CD4-positive, alpha-beta memory T cell (primary cell): Measurements from ENCODE around the gene OBP2A. TPM values are rescaled to one million over a fixed set of nuclear protein-coding genes. Genes with fewer than 3 reads are reported as not detected.
A peak's percentile ranks its signal among the peaks of the same experiment; 100 is the strongest.

Experiments used
- CTCF ChIA-PET: fragments of 350-600 bp; sonication (Branson Sonifier 250); formaldehyde crosslinking; loops from one replicate; lab custom pipeline; 2021; ENCODE audit warnings: inconsistent platforms; ENCODE audit not compliant: partially characterized antibody; lab: Charles Lee
- POLR2A ChIA-PET: fragments of 350-600 bp; sonication (Branson Sonifier 250); formaldehyde crosslinking; loops from one replicate; lab custom pipeline; 2021; ENCODE audit not compliant: partially characterized antibody; lab: Charles Lee
- DNase-seq, 5 donors: peaks; one replicate each; pipeline versions ENCODE4 v3.0.0 to v3.0.0-alpha.2; 2020 to 2022; ENCODE audit warnings: mixed read lengths in 1 of 5
- H3K27ac ChIP-seq: one replicate; pipeline ENCODE4 v1.7.0; 2013; ENCODE audit warnings: low read depth, low read length
- H3K27me3 ChIP-seq: 2 replicates; pipeline ENCODE4 v1.7.0; 2013; ENCODE audit warnings: mild to moderate bottlenecking, low read length, moderate library complexity; ENCODE audit not compliant: insufficient read depth
- H3K36me3 ChIP-seq: 2 replicates; pipeline ENCODE4 v1.7.0; 2013; ENCODE audit warnings: mild to moderate bottlenecking, low read length, moderate library complexity; ENCODE audit not compliant: insufficient read depth
- H3K4me1 ChIP-seq: 2 replicates; pipeline ENCODE4 v1.7.0; 2013; ENCODE audit warnings: mild to moderate bottlenecking, low read length, moderate library complexity; ENCODE audit not compliant: insufficient read depth
- H3K4me3 ChIP-seq, 2 donors: one replicate each; pipeline ENCODE4 v1.7.0; 2013; ENCODE audit warnings: low read length in 2 of 2, mild to moderate bottlenecking in 1 of 2
- H3K9me3 ChIP-seq, 2 donors: one replicate each; pipeline ENCODE4 v1.7.0; 2013; ENCODE audit warnings: low read length in 2 of 2, control low read depth in 1 of 2; ENCODE audit not compliant: control insufficient read depth in 1 of 2
- H3K27ac Mint-ChIP-seq, 7 donors: one replicate each; pipeline ENCODE4 v1.8.0; 2020 to 2021; ENCODE audit warnings: mixed read lengths in 7 of 7, mild to moderate bottlenecking in 6 of 7, inconsistent platforms in 3 of 7, moderate library complexity in 3 of 7
- H3K27me3 Mint-ChIP-seq, 2 donors: one replicate each; pipeline ENCODE4 v1.8.0; 2020 to 2021; ENCODE audit warnings: mixed read lengths in 2 of 2
- H3K36me3 Mint-ChIP-seq, 2 donors: one replicate each; pipeline ENCODE4 v1.8.0; 2020 to 2021; ENCODE audit warnings: mixed read lengths in 2 of 2, inconsistent platforms in 1 of 2, mild to moderate bottlenecking in 1 of 2
- H3K4me1 Mint-ChIP-seq, 4 donors: one replicate each; pipeline ENCODE4 v1.8.0; 2020 to 2021; ENCODE audit warnings: mixed read lengths in 4 of 4, mild to moderate bottlenecking in 1 of 4
- H3K4me3 Mint-ChIP-seq, 8 donors: one replicate each; pipeline ENCODE4 v1.8.0; 2020 to 2021; ENCODE audit warnings: mixed read lengths in 8 of 8, mild to moderate bottlenecking in 7 of 8, moderate library complexity in 6 of 8, inconsistent platforms in 3 of 8
- H3K9me3 Mint-ChIP-seq, 8 donors: one replicate each; pipeline ENCODE4 v1.8.0; 2020 to 2021; ENCODE audit warnings: mixed read lengths in 8 of 8, mild to moderate bottlenecking in 5 of 8, inconsistent platforms in 3 of 8, moderate library complexity in 1 of 8
- intact Hi-C: fragments of 100-400 bp; cut with micrococcal nuclease; formaldehyde crosslinking; loops from one replicate; pipeline ENCODE4 v1.15.1; 2023
- polyA plus RNA-seq, 2 donors: library from polyadenylated mRNA; unstranded; fragments of 300-500 nt; fragmentation: Illumina TruSeq; gene quantifications; one replicate each; pipeline ENCODE4 v1.2.3, GENCODE V29; 2021
- total RNA-seq, 2 experiments: library from RNA; stranded (reverse); gene quantifications; one replicate each; pipeline ENCODE4 v1.2.3, GENCODE V29; 2021

Gene OBP2A
- total and polyA plus RNA-seq, 4 experiments from 2014 or later = not detected

DNA sequence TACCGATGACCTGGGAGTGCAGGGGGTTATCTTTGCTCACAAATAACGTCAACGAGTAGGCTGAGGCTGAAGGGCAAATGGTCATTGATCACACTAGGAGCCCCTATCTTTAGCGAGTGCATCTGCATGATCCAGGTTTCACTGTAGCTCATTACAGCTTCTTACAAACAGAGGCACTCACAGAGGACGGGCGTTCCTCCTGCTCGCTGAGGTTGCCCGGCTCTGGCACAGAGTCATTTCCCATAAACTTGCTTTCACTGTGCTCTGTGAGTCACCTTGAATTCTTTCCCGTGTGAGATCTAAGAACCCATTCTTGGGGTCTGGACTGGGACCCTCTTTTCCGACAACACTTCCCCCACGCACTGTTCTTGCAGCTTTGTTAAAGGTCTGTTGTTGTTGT is 13.7 kb downstream of the OBP2A start:
- no peak for DNase-seq
- H3K27ac ChIP-seq = no peak overlapping the region
- CTCF ChIA-PET = no interaction called here

DNA sequence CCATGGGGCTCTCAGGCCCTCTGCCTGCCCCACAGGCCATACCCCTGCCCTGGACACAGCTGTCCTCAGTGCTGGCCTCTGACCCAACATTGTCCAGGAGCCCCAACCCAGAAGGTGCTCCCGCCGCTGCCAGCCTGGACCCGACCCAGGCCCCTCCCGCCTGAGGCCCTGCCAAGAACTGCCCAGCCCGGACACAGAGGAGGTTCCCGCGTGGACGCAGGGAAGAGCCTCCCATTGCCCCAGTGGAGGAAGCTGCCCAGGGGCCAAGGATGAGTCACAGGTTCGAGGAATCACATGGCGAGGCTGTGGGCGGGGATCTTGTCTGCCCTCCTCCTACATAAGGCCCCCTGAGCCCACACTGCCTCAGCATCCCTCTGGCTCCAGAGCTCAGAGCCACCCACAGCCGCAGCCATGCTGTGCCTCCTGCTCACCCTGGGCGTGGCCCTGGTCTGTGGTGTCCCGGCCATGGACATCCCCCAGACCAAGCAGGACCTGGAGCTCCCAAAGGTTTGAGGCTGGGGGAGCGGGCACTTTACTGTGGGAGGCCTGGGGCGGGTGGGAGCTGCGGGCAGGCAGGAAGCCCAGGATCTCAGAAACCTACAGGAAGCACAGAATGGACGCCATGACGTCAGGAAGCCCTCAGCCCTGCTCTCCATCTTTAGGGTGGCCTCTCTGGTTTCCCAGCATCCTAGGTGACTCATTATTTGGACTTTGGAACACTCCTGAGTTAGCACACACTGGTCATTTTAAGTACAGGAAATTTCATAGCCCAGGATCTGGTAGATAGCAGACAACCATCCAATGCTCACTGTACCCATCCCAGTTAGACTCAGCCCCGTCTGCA is 15.7 kb downstream of the OBP2A start, which contains the start of gene PAEP:
Gene PAEP (plus strand): TSS at position 366 of the 844 bp plus-strand sequence.
- no peak within 1 kb of the TSS for H3K4me3 ChIP-seq
- Mint-ChIP-seq H3K4me1 (no peaks in the 10 kb centered on the region), H3K27me3 (peaks cover 6 to 17% of the 10 kb centered on the region in 2 donors), H3K27ac (peak within 1 kb of the TSS in 1 of 7 donors; percentile 57), H3K9me3 (peaks cover 0 to 3% (median 0%) of the 10 kb centered on the region in 8 donors), H3K4me3 (no peak within 1 kb of the TSS), H3K36me3 (no peaks in the 10 kb centered on the region)
- H3K27me3 ChIP-seq = no peaks in the 10 kb centered on the region
- H3K4me1 ChIP-seq = no peaks in the 10 kb centered on the region
- DNase-seq = no peak
- no peaks in the 10 kb centered on the region for H3K36me3 ChIP-seq
- no peak within 1 kb of the TSS for H3K27ac ChIP-seq
- ChIA-PET POLR2A (no interaction called here), CTCF (no interaction called here)
- H3K9me3 ChIP-seq = no peaks in the 10 kb centered on the region
- intact Hi-C loops = no loop called here

More for the DNA sequence above, 13.7 kb downstream of the OBP2A start:
- Mint-ChIP-seq H3K4me1 (no peaks in the 10 kb centered on the region), H3K27ac (no peak overlapping the region), H3K4me3 (no peak overlapping the region), H3K9me3 (peaks cover 0 to 14% (median 0%) of the 10 kb centered on the region in 8 donors), H3K27me3 (peaks cover 4 to 9% of the 10 kb centered on the region in 2 donors), H3K36me3 (no peaks in the 10 kb centered on the region)
- no peaks in the 10 kb centered on the region for H3K36me3 ChIP-seq
- POLR2A ChIA-PET = no interaction called here
- intact Hi-C loops = no loop called here
- H3K9me3 ChIP-seq = no peaks in the 10 kb centered on the region
- no peaks in the 10 kb centered on the region for H3K27me3 ChIP-seq
- H3K4me1 ChIP-seq = no peaks in the 10 kb centered on the region
- H3K4me3 ChIP-seq = no peak overlapping the region

DNA sequence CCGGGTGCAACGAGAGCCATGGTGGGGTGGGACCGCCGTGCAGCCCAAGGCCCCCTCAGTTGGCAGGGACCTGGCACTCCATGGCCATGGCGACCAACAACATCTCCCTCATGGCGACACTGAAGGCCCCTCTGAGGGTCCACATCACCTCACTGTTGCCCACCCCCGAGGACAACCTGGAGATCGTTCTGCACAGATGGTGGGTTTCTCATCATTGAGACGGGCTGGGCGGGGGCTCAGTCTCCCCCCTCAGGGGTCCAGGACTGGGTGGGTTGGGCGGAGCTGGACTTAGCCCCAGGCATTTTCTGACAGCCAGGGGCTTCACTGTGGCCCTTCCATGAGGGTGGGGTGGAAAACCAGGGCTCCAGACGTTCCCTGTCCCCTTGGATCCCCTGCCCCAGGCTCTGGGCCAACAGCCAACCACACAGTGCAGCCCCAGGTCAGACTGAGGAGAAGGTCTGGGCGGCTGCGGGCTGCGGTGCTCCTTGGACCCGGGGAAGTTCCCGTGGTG is 16.4 kb downstream of the OBP2A start:
- no peaks in the 10 kb centered on the region for H3K9me3 ChIP-seq
- H3K36me3 Mint-ChIP-seq = no peaks in the 10 kb centered on the region
- no peak for DNase-seq
- H3K9me3 Mint-ChIP-seq = peaks cover 0 to 3% (median 0%) of the 10 kb centered on the region in 8 donors
- H3K4me1 Mint-ChIP-seq = no peaks in the 10 kb centered on the region
- H3K27ac Mint-ChIP-seq = no peak overlapping the region
- no peak overlapping the region for H3K27ac ChIP-seq
- no peaks in the 10 kb centered on the region for H3K36me3 ChIP-seq
- CTCF ChIA-PET = no interaction called here
- POLR2A ChIA-PET = no interaction called here
- H3K4me3 ChIP-seq = no peak overlapping the region
- no peak overlapping the region for H3K4me3 Mint-ChIP-seq
- no peaks in the 10 kb centered on the region for H3K4me1 ChIP-seq
- H3K27me3 Mint-ChIP-seq = peaks cover 6 to 17% of the 10 kb centered on the region in 2 donors
- H3K27me3 ChIP-seq = no peaks in the 10 kb centered on the region
- intact Hi-C loops = no loop called here

DNA sequence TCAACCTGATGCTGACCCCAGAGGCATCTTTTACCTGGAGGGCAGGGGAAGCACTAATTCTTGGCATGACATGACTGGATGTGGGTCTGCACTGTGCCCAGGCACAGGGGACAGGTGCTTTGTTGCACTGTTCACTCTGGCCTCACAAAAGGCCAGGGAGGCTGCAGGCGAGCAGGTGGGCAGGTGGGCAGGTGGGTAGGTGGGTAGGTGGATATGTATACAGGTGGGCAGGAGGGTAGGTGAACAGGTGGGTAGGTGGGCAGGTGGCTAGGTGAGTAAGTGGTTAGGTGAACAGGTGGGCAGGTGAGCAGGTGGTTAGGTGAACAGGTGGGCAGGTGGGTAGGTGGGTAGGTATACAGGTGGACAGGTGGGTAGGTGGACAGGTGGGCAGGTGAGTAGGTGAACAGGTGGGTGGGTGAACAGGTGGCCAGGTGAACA is 17.1 kb downstream of the OBP2A start:
- H3K27me3 ChIP-seq = no peaks in the 10 kb centered on the region
- no peak overlapping the region for H3K27ac Mint-ChIP-seq

DNA sequence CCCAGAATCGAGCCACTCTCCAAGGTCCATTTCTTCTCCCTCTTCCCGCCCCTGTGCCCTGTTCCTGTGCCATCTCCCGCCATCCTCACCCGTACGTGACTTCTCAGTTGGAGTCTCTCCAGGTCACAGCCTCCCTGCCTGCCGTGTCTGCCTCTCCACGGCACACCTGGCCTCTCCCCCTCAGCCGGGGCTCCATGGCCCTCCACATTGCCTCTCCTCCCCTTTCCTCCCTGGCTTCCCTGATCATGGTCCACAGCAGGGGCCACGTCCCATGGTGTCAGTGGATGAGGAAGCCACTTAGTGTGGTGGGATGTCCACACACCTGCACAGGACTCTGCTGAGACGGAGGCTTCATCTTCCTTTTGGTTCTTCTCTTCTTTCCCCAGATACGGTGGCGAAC is 17.9 kb downstream of the OBP2A start:
- DNase-seq = no peak
- H3K27ac ChIP-seq = no peak overlapping the region
- Mint-ChIP-seq H3K9me3 (peaks cover 0 to 2% (median under 1%) of the 10 kb centered on the region in 8 donors), H3K36me3 (peaks cover 0 to under 1% of the 10 kb centered on the region in 2 donors), H3K27ac (no peak overlapping the region), H3K4me3 (no peak overlapping the region), H3K4me1 (no peaks in the 10 kb centered on the region), H3K27me3 (peaks cover 6 to 17% of the 10 kb centered on the region in 2 donors)
- H3K9me3 ChIP-seq = no peaks in the 10 kb centered on the region
- ChIA-PET POLR2A (no interaction called here), CTCF (no interaction called here)
- intact Hi-C loops = no loop called here
- no peaks in the 10 kb centered on the region for H3K36me3 ChIP-seq
- H3K4me1 ChIP-seq = no peaks in the 10 kb centered on the region
- no peak overlapping the region for H3K4me3 ChIP-seq
- H3K27me3 ChIP-seq = no peaks in the 10 kb centered on the region

More for the DNA sequence above, 17.1 kb downstream of the OBP2A start:
- no peaks in the 10 kb centered on the region for H3K4me1 Mint-ChIP-seq
- H3K36me3 Mint-ChIP-seq = no peaks in the 10 kb centered on the region
- Histone ChIP-seq H3K9me3 (no peaks in the 10 kb centered on the region), H3K4me1 (no peaks in the 10 kb centered on the region), H3K4me3 (no peak overlapping the region), H3K36me3 (no peaks in the 10 kb centered on the region), H3K27ac (no peak overlapping the region)
- ChIA-PET CTCF (no interaction called here), POLR2A (no interaction called here)
- no peak for DNase-seq
- intact Hi-C loops = no loop called here
- peaks cover 6 to 17% of the 10 kb centered on the region in 2 donors for H3K27me3 Mint-ChIP-seq
- peaks cover 0 to 2% (median 0%) of the 10 kb centered on the region in 8 donors for H3K9me3 Mint-ChIP-seq
- no peak overlapping the region for H3K4me3 Mint-ChIP-seq

DNA sequence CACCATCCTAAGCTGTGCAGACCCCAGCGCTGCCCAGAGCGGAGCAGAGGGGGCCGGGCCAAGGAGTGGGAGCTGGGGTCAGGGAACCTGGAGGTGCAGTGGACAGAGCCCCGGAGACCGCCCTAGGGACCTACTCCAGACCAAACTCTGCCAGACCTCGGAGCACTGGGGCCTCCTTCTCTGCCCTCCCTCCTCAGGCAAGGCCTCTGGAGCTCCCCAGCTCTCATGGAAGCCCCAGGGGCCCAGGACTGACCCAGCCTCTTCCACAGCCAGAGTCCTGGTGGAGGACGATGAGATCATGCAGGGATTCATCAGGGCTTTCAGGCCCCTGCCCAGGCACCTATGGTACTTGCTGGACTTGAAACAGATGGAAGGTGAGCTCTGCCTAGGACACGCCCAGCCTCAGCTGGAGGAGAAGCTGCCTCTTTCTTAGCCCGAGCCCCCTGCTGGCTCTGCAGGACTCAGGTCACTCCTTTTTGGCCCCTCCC is 19.3 kb downstream of the OBP2A start:
- H3K4me1 ChIP-seq = no peaks in the 10 kb centered on the region
- no peaks in the 10 kb centered on the region for H3K9me3 ChIP-seq
- H3K36me3 ChIP-seq = no peaks in the 10 kb centered on the region
- Mint-ChIP-seq H3K4me3 (no peak overlapping the region), H3K27ac (no peak overlapping the region), H3K9me3 (peaks cover 0 to 12% (median 8%) of the 10 kb centered on the region in 8 donors), H3K27me3 (peaks cover 7 to 13% of the 10 kb centered on the region in 2 donors), H3K36me3 (peaks cover 0 to 4% of the 10 kb centered on the region in 2 donors), H3K4me1 (no peaks in the 10 kb centered on the region)
- no peak for DNase-seq
- CTCF ChIA-PET = no interaction called here
- intact Hi-C loops = no loop called here
- POLR2A ChIA-PET = no interaction called here
- H3K27me3 ChIP-seq = no peaks in the 10 kb centered on the region
- no peak overlapping the region for H3K27ac ChIP-seq
- no peak overlapping the region for H3K4me3 ChIP-seq

DNA sequence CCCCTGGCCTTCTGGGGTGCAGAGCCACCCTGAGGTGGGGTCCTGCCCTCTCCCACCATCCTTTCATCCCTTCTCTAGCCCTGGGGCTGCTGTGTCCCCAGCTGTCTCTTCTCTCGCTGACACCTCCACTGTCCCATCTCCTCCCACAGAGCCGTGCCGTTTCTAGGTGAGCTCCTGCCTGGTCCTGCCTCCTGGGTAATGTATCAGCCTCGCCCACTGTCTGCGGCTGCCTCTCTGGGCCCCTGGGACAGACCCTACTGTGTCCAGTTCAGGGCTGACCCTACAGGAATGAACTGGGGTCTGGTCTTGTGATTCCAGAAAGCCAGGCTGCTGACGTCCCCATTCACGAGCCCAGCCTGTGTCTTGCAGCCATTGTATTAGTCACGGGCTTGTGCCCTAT is 19.7 kb downstream of the OBP2A start:
- Histone ChIP-seq H3K27me3 (no peaks in the 10 kb centered on the region), H3K27ac (no peak overlapping the region), H3K36me3 (no peaks in the 10 kb centered on the region), H3K4me3 (no peak overlapping the region), H3K9me3 (no peaks in the 10 kb centered on the region), H3K4me1 (no peaks in the 10 kb centered on the region)
- H3K36me3 Mint-ChIP-seq = peaks cover 0 to 4% of the 10 kb centered on the region in 2 donors
- no peak overlapping the region for H3K4me3 Mint-ChIP-seq
- DNase-seq = no peak
- intact Hi-C loops = no loop called here
- ChIA-PET CTCF (no interaction called here), POLR2A (no interaction called here)
- H3K27me3 Mint-ChIP-seq = peaks cover 6 to 12% of the 10 kb centered on the region in 2 donors
- peaks cover 0 to 12% (median 8%) of the 10 kb centered on the region in 8 donors for H3K9me3 Mint-ChIP-seq
- no peak overlapping the region for H3K27ac Mint-ChIP-seq
- H3K4me1 Mint-ChIP-seq = no peaks in the 10 kb centered on the region
